Keratinocyte (primary cell): ENCODE results near the gene ACOX2. TPM values are rescaled to one million over a fixed set of nuclear protein-coding genes. Genes with fewer than 3 reads are reported as not detected.

Source experiments
- DNase-seq: peaks from one replicate; pipeline ENCODE4 v3.0.0-alpha.2; 2011; ENCODE audit warnings: low read depth, missing footprints, low spot score
- FAIRE-seq: peaks from 2 replicates; lab custom pipeline; 2011; peaks lifted over from hg19 to GRCh38; lab: Jason Lieb, UNC
- H2AFZ ChIP-seq: 2 replicates; pipeline ENCODE4 v1.6.0; 2012; ENCODE audit warnings: low read length, control low read depth, inconsistent platforms; ENCODE audit not compliant: control insufficient read depth
- H3K27ac ChIP-seq: 2 replicates; pipeline ENCODE4 v1.5.1; 2011; ENCODE audit warnings: low read length; ENCODE audit not compliant: control insufficient read depth, insufficient read depth
- H3K27me3 ChIP-seq: 3 replicates; pipeline ENCODE4 v1.6.0; 2011; ENCODE audit warnings: low read length; ENCODE audit not compliant: control insufficient read depth, insufficient read depth; ENCODE audit errors: extremely low read depth
- H3K36me3 ChIP-seq, 2 experiments: 2 replicates in 1 of 2; 3 replicates in 1 of 2; pipeline ENCODE4 v1.5.1; 2011; ENCODE audit warnings: low read length in 2 of 2, mild to moderate bottlenecking in 1 of 2; ENCODE audit not compliant: control insufficient read depth in 2 of 2, insufficient read depth in 2 of 2; ENCODE audit errors: extremely low read depth in 1 of 2
- H3K4me1 ChIP-seq: 3 replicates; pipeline ENCODE4 v1.5.1; 2011; ENCODE audit warnings: low read length; ENCODE audit not compliant: control insufficient read depth, insufficient read depth; ENCODE audit errors: extremely low read depth
- H3K4me2 ChIP-seq: 3 replicates; pipeline ENCODE4 v1.6.0; 2011; ENCODE audit warnings: low read depth, low read length; ENCODE audit not compliant: control insufficient read depth, insufficient read depth; ENCODE audit errors: extremely low read depth
- H3K4me3 ChIP-seq, 3 experiments: fragments of 200-600 bp in 1 of 3; sonication (generic) in 1 of 3; 2 replicates in 2 of 3; 3 replicates in 1 of 3; pipeline ENCODE4 v1.5.1; 2011 to 2016; ENCODE audit warnings: low read length in 3 of 3, mild to moderate bottlenecking in 3 of 3, control low read depth in 2 of 3, inconsistent platforms in 1 of 3, low read depth in 1 of 3, mixed read lengths in 1 of 3, mixed run types in 1 of 3, moderate library complexity in 1 of 3; ENCODE audit not compliant: control insufficient read depth in 2 of 3, insufficient read depth in 2 of 3; ENCODE audit errors: extremely low read depth in 1 of 3
- H3K79me2 ChIP-seq: 2 replicates; pipeline ENCODE4 v1.6.0; 2012; ENCODE audit warnings: low read length; ENCODE audit not compliant: control insufficient read depth, insufficient read depth
- H3K9ac ChIP-seq: 3 replicates; pipeline ENCODE4 v1.6.0; 2011; ENCODE audit warnings: low read length; ENCODE audit not compliant: control insufficient read depth, insufficient read depth; ENCODE audit errors: extremely low read depth
- H3K9me1 ChIP-seq: 3 replicates; pipeline ENCODE4 v1.6.0; 2011; ENCODE audit warnings: low read length; ENCODE audit not compliant: control insufficient read depth, insufficient read depth; ENCODE audit errors: extremely low read depth
- H3K9me3 ChIP-seq: 2 replicates; pipeline ENCODE4 v1.5.1; 2012; ENCODE audit warnings: low read depth, low read length; ENCODE audit not compliant: control insufficient read depth
- H4K20me1 ChIP-seq: 3 replicates; pipeline ENCODE4 v1.6.0; 2011; ENCODE audit warnings: low read length; ENCODE audit not compliant: control insufficient read depth, insufficient read depth; ENCODE audit errors: extremely low read depth
- CTCF ChIP-seq, 3 experiments: IDR thresholded peaks in 1 of 3; conservative IDR thresholded peaks in 1 of 3; optimal IDR thresholded peaks in 1 of 3; 2 replicates in 2 of 3; 3 replicates in 1 of 3; pipeline versions ENCODE3 to v1.5.1; 2011; ENCODE audit warnings: low read length in 3 of 3, mild to moderate bottlenecking in 3 of 3, moderate library complexity in 2 of 3, control low read depth in 1 of 3, inconsistent platforms in 1 of 3; ENCODE audit not compliant: insufficient read depth in 2 of 3; ENCODE audit errors: extremely low read depth in 1 of 3
- EZH2 ChIP-seq: IDR thresholded peaks from one replicate; pipeline ENCODE4 v1.6.1; 2012; ENCODE audit warnings: inconsistent platforms, mild to moderate bottlenecking, low read length, moderate library complexity
- dilution Hi-C: fragments of 300-500 bp; cut with MboI; formaldehyde crosslinking; loops from one replicate; pipeline ENCODE4 v1.7.0; 2020; ENCODE audit warnings: low sequenced_read_pairs; ENCODE audit not compliant: extremely low pct_ligation_motif_present
- polyA plus RNA-seq, 5 experiments: library from polyadenylated mRNA; depleted of rRNA in 3 of 5; stranded (reverse) in 3 of 5; stranded (forward) in 1 of 5; unstranded in 1 of 5; fragments of >200 nt; gene quantifications; 1 replicate in 1 of 5; 2 replicates in 3 of 5; 3 replicates in 1 of 5; pipeline versions ENCODE4 v1.2.1 to v1.2.3, GENCODE V29; 2011 to 2012; ENCODE audit warnings: missing spikeins in 2 of 5, low read depth in 1 of 5, low replicate concordance in 1 of 5

Gene ACOX2
- polyA plus RNA-seq, 1 donor (not counting 4 experiments of a cell fraction or from before 2014, with no cell fraction given), result 0.20 TPM

GRCh38 chr3:58496206-58496857, 40.7 kb downstream of the ACOX2 start:
- H3K27me3 ChIP-seq, result no peaks in the 10 kb centered on the region
- no peaks in the 10 kb centered on the region for H3K79me2 ChIP-seq
- no peaks in the 10 kb centered on the region for H3K9me3 ChIP-seq
- no peaks in the 10 kb centered on the region for H4K20me1 ChIP-seq
- peaks cover 22% of the 10 kb centered on the region for H3K4me1 ChIP-seq
- no peak overlapping the region for H3K27ac ChIP-seq
- FAIRE-seq, result no peak
- dilution Hi-C loops, result no loop called here
- TF ChIP-seq CTCF (optimal IDR thresholded peaks at IDR 0.05 in 1 of 3, IDR thresholded peaks at IDR 0.05 in 1 of 3, conservative IDR thresholded peaks at IDR 0.05 in 1 of 3; ENCODE audit: extremely low read depth in 1 of 3, insufficient read depth in 2 of 3, low read length in 3 of 3) (no peak), EZH2 (no peak)
- H3K9me1 ChIP-seq, result no peaks in the 10 kb centered on the region
- DNase-seq, result no peak
- no peak overlapping the region for H3K4me2 ChIP-seq
- no peak overlapping the region for H2AFZ ChIP-seq
- no peaks in the 10 kb centered on the region for H3K36me3 ChIP-seq
- no peak overlapping the region for H3K4me3 ChIP-seq
- H3K9ac ChIP-seq, result no peak overlapping the region

- FAIRE-seq (no peak), DNase-seq (no peak)
- Histone ChIP-seq H3K9me1 (no peaks in the 10 kb centered on the region), H3K4me1 (peaks cover 22% of the 10 kb centered on the region), H3K79me2 (no peaks in the 10 kb centered on the region), H3K4me2 (no peak overlapping the region), H4K20me1 (no peaks in the 10 kb centered on the region), H3K9me3 (no peaks in the 10 kb centered on the region), H3K36me3 (no peaks in the 10 kb centered on the region), H3K27me3 (no peaks in the 10 kb centered on the region), H3K27ac (no peak overlapping the region), H3K9ac (no peak overlapping the region), H2AFZ (no peak overlapping the region), H3K4me3 (no peak overlapping the region)
- dilution Hi-C loops, result no loop called here
- no peak for TF ChIP-seq EZH2
- TF ChIP-seq CTCF (optimal IDR thresholded peaks at IDR 0.05 in 1 of 3, IDR thresholded peaks at IDR 0.05 in 1 of 3, conservative IDR thresholded peaks at IDR 0.05 in 1 of 3; ENCODE audit: extremely low read depth in 1 of 3, insufficient read depth in 2 of 3, low read length in 3 of 3), result no peak
These were observed 41.9 kb downstream of the ACOX2 start for GRCh38 chr3:58495101-58495500.
